IPS-20b (cell line): ENCODE measurements around the gene CCDC85C.

Experiments used
- H3K27ac ChIP-seq: one replicate; pipeline ENCODE4 v1.5.1; 2013; ENCODE audit warnings: low read length
- H3K27me3 ChIP-seq: 2 replicates; pipeline ENCODE4 v1.6.1; 2013; ENCODE audit warnings: mild to moderate bottlenecking, low read length, inconsistent platforms; ENCODE audit not compliant: insufficient read depth
- H3K36me3 ChIP-seq: 2 replicates; pipeline ENCODE4 v1.6.1; 2013; ENCODE audit warnings: low read depth, mild to moderate bottlenecking, inconsistent platforms, low read length, moderate library complexity; ENCODE audit not compliant: insufficient read depth
- H3K4me1 ChIP-seq: 2 replicates; pipeline ENCODE4 v1.6.1; 2013; ENCODE audit warnings: mild to moderate bottlenecking, control low read depth, inconsistent platforms, low read length, moderate library complexity; ENCODE audit not compliant: insufficient read depth
- H3K4me3 ChIP-seq: 2 replicates; pipeline ENCODE4 v1.5.1; 2013; ENCODE audit warnings: mild to moderate bottlenecking, low read length, inconsistent platforms
- H3K9ac ChIP-seq: 2 replicates; pipeline ENCODE4 v1.6.1; 2013; ENCODE audit warnings: low read depth, mild to moderate bottlenecking, inconsistent platforms, low read length, moderate library complexity
- H3K9me3 ChIP-seq: 2 replicates; pipeline ENCODE4 v1.6.1; 2013; ENCODE audit warnings: mild to moderate bottlenecking, low read depth, low read length, inconsistent platforms; ENCODE audit not compliant: insufficient read depth

The CCDC85C gene

DNA sequence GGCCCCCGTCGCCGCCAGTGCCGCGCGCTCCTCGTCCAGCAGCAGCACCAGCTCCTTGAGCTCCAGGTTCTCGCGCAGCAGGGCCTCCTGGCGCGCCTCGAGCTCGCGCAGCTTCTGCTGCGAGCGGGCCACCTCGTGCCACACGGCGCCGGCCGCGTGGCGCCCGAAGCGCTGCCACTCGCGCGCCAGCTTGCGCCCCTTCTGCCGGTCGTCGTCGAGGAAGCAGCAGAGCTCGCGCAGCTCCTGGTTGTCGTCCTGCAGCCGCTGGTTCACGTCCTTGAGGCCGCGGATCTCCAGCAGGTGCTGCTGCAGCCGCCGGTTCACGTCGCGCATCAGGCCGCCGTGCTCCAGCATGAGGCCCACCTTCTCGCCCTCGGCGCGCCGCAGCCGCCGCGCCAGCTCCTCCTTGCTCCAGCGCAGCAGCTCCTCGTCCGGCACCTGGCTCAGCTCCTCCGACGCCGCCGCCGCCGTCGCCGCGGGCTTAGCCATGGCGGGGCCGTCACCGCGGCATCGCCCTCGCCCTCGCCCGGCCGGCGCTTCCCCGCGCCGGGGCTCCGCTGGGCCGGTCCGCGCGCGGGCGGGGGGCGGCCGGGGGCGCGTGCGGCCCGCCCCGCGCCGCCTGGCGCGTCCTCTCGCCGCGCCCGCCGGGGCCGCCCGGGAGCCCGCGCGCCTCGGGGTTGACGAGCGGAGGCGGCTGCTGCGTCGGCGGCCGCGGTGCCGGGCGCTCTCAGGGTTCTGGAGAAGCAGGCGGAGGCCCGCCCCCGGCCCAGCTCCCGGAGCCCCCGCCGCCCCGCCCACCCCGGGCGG is at the start of gene CCDC85C:
TSS of gene CCDC85C (minus strand) at position 737 of the 807 bp plus-strand sequence. CDS start at position 489, 248 bp downstream.
- H3K9ac ChIP-seq = peak within 1 kb of the TSS; percentile 78; the same call in 1 of the 2 replicates
- peaks cover 40% of the 10 kb centered on the region for H3K27me3 ChIP-seq
- H3K27ac ChIP-seq = peak within 1 kb of the TSS; percentile 74
- H3K36me3 ChIP-seq = no peaks in the 10 kb centered on the region
- H3K4me3 ChIP-seq = peak within 1 kb of the TSS; percentile 82
- peaks cover 12% of the 10 kb centered on the region; the same call in 1 of the 2 replicates for H3K4me1 ChIP-seq
- no peaks in the 10 kb centered on the region for H3K9me3 ChIP-seq

DNA sequence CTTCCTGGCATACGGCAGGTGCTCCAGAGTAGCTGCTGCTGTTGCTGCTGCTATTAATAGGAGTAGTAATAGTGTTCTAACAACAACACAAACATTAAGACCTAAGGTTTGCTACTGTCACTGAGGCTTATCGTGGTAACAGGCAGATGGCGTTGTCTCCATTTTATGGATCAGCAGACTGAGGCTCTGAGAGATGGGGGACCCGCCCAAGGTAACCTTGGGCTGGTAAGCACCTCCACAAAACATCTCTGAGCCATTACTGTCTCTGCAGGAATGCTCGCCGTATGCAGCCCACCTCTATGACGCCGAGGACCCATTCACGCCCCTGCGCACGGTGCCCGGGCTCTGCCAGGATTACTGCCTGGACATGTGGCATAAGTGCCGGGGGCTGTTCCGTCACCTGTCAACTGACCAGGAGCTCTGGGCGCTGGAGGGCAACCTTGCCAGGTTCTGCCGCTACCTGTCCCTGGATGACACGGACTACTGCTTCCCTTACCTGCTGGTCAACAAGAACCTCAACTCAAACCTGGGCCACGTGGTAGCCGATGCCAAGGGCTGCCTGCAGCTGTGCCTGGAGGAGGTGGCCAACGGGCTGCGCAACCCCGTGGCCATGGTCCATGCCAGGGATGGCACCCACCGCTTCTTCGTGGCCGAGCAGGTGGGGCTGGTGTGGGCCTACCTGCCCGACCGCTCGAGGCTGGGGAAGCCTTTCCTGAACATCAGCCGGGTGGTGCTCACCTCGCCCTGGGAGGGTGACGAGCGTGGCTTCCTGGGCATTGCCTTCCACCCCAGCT is 48.1 kb upstream of the CCDC85C start:
- Histone ChIP-seq H3K27me3 (0 out of 2 replicates have a peak, but pooled peaks cover 2% of the 10 kb centered on the region), H3K9me3 (no peaks in the 10 kb centered on the region), H3K9ac (no peak overlapping the region), H3K36me3 (no peaks in the 10 kb centered on the region), H3K27ac (no peak overlapping the region), H3K4me3 (no peak overlapping the region), H3K4me1 (no peaks in the 10 kb centered on the region; the same call in 1 of the 2 replicates)

DNA sequence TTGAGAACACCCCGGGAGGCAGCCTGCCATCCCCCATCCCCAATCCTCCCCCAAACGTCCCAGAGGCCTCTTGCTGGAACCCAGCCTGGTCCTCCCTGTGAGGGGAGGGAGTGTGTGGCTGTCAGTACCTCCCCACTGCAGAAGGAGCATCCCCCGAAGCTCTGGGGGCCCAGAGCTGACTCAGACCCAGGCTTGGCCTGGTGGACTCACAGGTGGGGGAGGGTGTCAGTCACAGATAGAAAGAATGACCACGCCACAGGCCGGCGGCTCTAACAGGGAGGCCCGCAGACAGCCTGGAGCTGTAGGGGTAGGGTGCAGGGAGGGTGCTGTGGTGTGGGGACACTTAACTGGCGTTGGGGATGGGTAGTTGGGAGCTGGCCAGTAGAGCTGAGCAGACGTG is 46.2 kb upstream of the CCDC85C start:
- Histone ChIP-seq H3K4me3 (no peak overlapping the region), H3K27ac (no peak overlapping the region), H3K27me3 (peaks cover 15% of the 10 kb centered on the region), H3K9ac (no peak overlapping the region), H3K4me1 (no peaks in the 10 kb centered on the region; the same call in 1 of the 2 replicates), H3K36me3 (no peaks in the 10 kb centered on the region), H3K9me3 (no peaks in the 10 kb centered on the region)

DNA sequence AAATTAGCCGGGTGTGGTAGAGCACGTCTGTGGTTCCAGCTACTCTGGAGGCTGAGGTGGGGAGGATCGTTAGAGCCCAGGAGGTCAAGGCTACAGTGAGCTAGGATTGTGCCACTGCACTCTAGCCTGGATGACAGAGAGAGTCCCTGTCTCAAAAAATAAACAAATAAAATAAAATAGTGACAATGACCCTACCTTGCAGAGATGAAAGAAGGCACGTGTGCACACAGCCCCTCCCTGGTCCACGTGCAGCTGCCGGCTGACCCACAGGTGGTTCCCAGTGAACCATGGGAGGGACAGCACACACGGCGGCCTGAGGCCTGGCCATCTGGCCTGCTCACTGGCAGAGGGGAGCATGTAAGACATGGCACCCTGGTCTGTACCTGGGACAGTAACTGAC is 45.6 kb upstream of the CCDC85C start:
- no peak overlapping the region for H3K4me3 ChIP-seq
- H3K9ac ChIP-seq = no peak overlapping the region
- H3K36me3 ChIP-seq = no peaks in the 10 kb centered on the region

DNA sequence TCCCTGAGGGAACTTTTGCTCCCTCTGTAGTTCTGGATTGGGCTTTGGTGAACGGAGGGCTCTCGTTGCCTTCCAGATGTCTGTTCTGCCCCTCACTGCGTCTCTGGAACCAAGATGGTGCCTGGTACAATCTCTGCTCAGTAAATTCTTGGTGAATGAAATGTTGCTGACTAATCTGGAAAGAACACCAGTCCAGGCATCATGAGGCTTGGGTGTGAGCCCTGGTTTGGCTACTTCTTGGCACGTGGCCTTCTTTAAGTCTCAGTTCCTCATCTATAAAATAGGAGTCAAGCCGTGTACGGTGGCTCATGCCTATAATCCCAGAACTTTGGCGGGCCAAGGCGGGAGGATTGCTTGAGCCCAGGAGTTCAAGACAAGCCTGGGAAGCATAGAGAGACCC is 45.2 kb upstream of the CCDC85C start:
- Histone ChIP-seq H3K36me3 (no peaks in the 10 kb centered on the region), H3K4me3 (no peak overlapping the region), H3K27me3 (peaks cover 24% of the 10 kb centered on the region), H3K9me3 (no peaks in the 10 kb centered on the region), H3K4me1 (peaks cover under 1% of the 10 kb centered on the region), H3K27ac (no peak overlapping the region), H3K9ac (no peak overlapping the region)

More for the DNA sequence above, 45.6 kb upstream of the CCDC85C start:
- H3K27ac ChIP-seq = no peak overlapping the region
- H3K9me3 ChIP-seq = no peaks in the 10 kb centered on the region
- peaks cover 20% of the 10 kb centered on the region for H3K27me3 ChIP-seq
- H3K4me1 ChIP-seq = no peaks in the 10 kb centered on the region; the same call in 1 of the 2 replicates

DNA sequence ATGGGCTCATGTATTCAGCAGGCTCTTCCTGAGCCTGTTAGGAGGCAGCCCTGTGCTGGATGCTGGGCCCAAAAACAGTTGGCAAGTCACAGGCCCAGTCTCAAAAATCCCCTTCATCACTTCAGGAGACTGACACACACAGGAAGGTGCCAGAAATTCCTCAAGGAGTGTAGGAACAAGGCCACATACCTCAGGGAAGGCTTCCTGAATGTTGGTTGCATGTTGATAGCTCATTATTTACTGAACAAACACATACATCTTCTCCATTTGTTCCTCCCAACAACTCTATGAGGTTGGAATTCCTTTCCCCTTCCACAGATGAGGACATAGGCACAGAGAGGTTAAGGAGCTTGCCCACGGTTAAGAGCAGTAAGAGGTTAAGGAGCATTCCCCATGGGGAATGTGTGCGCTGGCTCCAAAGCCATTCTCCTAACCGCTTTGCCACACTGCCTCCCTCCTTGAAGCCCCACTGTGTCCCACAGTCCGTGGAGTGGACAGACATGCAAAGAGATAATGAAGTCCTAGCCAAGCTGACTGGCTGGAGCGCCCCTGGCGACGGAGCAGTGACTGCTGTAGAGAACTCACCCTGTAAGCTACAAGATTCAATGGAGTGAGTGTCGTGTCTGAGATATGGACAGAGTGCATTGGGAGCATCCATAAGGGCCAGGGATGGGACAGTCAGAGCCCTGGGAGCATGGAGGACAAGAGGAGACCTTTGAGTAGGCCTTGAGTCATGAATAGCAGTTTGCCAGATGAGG is 44.2 kb upstream of the CCDC85C start:
- peaks cover 4% of the 10 kb centered on the region for H3K4me1 ChIP-seq
- no peaks in the 10 kb centered on the region for H3K9me3 ChIP-seq
- H3K4me3 ChIP-seq = no peak overlapping the region
- no peak overlapping the region for H3K27ac ChIP-seq
- no peaks in the 10 kb centered on the region for H3K36me3 ChIP-seq
- peaks cover 34% of the 10 kb centered on the region for H3K27me3 ChIP-seq
- H3K9ac ChIP-seq = no peak overlapping the region

DNA sequence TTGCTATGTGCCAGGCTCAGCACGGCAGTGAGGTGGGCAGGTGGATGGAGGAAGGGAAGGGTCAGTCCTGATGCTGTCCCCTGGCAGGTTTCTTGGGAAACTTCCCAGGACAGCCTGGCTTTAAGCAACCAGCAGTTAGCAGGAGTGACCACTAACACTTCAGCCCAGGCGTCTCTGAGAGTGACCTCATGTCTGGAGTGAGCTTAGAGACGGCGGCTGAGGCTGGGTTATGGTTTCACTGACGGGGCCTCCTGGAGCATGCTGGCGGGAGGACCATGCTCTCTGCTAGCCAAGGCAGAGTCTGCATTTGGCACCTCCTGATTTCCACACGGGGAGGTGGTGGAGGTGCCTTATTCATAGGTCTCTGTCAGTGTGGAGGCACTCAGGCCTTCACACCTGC is 43.4 kb upstream of the CCDC85C start:
- H3K36me3 ChIP-seq = no peaks in the 10 kb centered on the region
- H3K9me3 ChIP-seq = no peaks in the 10 kb centered on the region
- no peak overlapping the region for H3K4me3 ChIP-seq
- peaks cover 4% of the 10 kb centered on the region for H3K4me1 ChIP-seq
- no peak overlapping the region for H3K9ac ChIP-seq
- no peak overlapping the region for H3K27ac ChIP-seq
- peaks cover 35% of the 10 kb centered on the region for H3K27me3 ChIP-seq

DNA sequence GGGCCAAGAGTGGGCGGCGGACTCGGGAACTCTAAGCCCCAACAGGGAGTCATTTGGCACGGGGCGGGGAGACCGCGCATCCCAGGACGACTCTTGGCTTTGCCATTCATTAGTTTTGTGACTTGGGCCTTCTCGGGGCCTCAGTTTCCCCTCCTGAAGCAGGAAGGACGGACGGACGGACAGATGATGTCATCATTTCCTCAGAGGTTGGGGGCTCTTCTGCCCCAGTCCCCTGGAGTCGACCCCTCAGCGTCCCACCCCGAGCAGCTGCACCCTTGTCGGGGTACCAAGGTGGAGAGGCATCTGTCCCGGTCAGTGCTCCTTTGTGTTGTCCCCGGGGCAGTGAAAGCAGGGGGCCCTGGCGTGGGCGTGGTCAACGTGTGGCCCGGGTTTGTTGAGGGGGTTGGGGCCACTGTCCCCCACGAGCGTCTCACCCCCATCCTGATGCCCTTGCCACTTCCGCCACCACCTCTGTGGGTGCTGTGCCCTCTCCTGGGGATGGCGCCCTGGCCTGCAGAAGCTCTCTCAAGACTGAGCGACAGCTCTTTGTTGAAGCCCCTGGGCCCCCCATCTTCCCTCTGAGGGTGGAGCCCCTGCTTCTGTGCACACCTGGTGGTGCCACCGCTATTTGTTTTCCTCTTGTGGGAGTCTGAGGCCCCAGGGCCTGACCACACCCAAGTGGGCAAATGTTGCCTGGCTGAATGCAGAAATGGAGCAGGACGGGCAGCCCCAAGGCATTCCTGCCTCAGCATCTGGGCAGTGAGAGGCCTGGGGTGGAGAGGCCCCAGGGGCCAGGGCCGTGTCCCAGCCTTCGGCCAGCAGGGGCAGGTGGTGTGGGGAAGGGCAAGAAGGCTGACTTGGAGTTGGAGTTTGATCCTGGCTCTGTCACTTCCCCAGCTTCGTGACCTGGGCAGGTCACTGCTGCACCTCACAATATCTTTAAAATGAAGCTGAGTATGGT is 41.8 kb upstream of the CCDC85C start:
- Histone ChIP-seq H3K27ac (no peak overlapping the region), H3K4me3 (peak overlapping the region; percentile 74; the same call in 1 of the 2 replicates), H3K9ac (no peak overlapping the region)

DNA sequence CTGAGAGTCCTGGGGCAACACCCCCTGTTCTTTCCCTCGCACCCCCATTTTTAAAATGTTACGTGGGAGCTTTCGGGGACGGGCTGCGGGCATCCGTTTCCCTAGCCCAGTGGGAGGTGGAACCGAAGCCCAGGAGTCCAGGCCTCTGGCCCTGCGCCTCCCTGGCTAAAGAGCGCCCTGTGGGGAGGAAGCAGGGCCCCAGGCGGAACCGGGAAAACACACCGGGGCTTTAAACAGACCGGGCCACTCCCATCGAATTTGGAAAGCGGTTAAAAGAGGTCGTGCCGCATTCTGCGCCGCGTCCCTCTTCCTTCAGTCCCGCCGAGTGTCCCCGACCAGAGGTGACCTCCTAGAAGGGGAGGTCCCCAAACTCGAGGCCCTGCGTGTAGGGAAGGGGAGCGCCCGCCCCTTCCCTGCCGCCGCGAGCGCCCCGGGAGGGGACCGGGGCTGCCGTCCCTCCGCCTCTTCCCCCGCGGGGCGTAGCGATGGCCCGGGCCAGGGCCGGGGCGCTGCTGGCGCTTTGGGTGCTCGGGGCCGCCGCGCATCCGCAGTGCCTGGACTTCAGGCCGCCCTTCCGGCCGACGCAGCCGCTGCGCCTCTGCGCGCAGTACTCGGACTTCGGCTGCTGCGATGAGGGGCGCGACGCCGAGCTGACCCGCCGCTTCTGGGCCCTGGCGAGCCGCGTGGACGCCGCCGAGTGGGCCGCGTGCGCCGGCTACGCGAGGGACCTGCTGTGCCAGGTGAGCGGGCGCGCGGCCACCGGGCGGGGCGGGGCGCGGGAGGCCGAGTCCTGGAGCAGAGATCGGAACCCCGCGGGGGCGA is 40.9 kb upstream of the CCDC85C start, which contains the start of gene HHIPL1:
TSS of gene HHIPL1 (plus strand) at position 407 of the 822 bp plus-strand sequence. CDS start at position 486, 79 bp downstream.
- H3K9me3 ChIP-seq = no peaks in the 10 kb centered on the region
- peaks cover 4% of the 10 kb centered on the region for H3K4me1 ChIP-seq
- H3K27ac ChIP-seq = no peak within 1 kb of the TSS
- no peaks in the 10 kb centered on the region for H3K36me3 ChIP-seq
- H3K4me3 ChIP-seq = peak within 1 kb of the TSS; percentile 74
- peaks cover 35% of the 10 kb centered on the region for H3K27me3 ChIP-seq
- H3K9ac ChIP-seq = peak within 1 kb of the TSS; percentile 65

More for the DNA sequence above, 41.8 kb upstream of the CCDC85C start:
- no peaks in the 10 kb centered on the region for H3K36me3 ChIP-seq
- no peaks in the 10 kb centered on the region for H3K9me3 ChIP-seq
- H3K27me3 ChIP-seq = peaks cover 35% of the 10 kb centered on the region
- peaks cover 4% of the 10 kb centered on the region for H3K4me1 ChIP-seq

DNA sequence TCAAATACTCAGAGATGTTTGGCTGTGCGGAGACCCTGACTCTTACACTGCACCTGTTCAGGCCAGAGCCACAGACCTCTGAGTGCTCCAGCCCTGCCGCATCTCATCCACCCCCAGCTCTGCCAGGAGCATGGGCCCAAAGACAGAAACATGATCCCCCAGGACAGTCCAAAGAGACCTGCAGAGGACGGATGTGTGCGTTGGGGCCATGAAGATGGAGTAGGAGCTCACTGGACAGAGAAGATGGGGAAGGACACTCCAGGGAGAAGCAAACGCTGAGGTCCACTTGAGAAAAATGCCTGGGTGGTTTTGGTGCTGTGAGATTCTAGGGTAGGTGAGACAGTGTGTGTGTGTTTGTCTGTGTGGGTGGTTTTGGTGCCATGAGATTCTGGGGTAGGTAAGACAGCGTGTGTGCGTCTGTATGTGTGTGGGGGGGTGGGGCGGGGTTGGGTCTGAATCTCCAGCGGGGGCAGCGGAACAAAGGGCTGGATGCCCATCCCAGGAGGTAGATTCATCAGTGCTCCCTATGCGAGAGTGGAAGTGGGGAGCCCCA is 40.1 kb upstream of the CCDC85C start:
- Histone ChIP-seq H3K4me1 (peaks cover 4% of the 10 kb centered on the region), H3K4me3 (peak overlapping the region; percentile 74), H3K9ac (no peak overlapping the region; the same call in 1 of the 2 replicates), H3K36me3 (no peaks in the 10 kb centered on the region), H3K27me3 (peaks cover 35% of the 10 kb centered on the region), H3K27ac (no peak overlapping the region), H3K9me3 (no peaks in the 10 kb centered on the region)
